ENCODE data around the gene LRRIQ1.
"Not testable (repeated sequence)": the region's sequence is repeated elsewhere in the genome, so short reads cannot be mapped to it uniquely, and the experiment has no call there.

Gene LRRIQ1
- 0 to 0.12 (median 0) reads per million in 9 experiments for total RNA-seq

DNA sequence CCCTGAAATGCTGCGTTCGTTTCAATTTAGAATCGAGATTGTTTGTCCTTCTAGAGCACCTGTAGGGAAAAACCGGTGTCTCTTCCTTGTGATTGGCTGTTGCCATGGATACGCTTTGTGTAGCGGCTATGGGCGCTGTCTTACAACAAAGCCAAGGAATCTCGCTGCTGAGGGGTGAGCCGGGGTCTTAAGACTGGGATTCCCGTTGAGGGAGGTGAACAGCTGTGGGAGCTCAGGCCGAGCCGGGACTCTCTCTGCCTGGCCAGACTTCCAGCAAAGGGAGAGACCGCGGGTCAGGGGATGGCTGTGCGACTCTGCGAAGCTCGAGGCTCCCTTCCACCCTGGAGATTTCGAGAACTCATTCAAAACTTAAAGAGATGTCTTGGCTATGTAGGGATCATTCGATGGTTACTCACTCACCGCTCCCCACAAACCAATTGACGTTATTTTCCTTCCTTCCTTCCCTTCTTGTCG is at the start of gene LRRIQ1, which contains the start of gene TSPAN19:
Gene LRRIQ1 (plus strand): TSS at position 118 of the 474 bp plus-strand sequence. CDS start 1,826 bp downstream, outside the sequence.
Gene TSPAN19 (minus strand): TSS at position 44 of the 474 bp plus-strand sequence. CDS start 6,331 bp downstream, outside the sequence.
- H3K4me1 Mint-ChIP-seq (ENCODE audit: low read depth in 2 of 2) = no peaks in the 10 kb centered on the region
- H3K27me3 Mint-ChIP-seq = no peaks in the 10 kb centered on the region
- H3K4me3 Mint-ChIP-seq = peak within 1 kb of the TSS; percentile 21 to 55
- no peaks in the 10 kb centered on the region for H3K36me3 Mint-ChIP-seq (ENCODE audit: insufficient read depth)
- peaks cover 0 to 4% of the 10 kb centered on the region in 2 donors for H3K9me3 Mint-ChIP-seq
- ATAC-seq (replicated peaks) (peak; percentile 14), DNase-seq (no peak)
- no peak within 1 kb of the TSS for H3K27ac Mint-ChIP-seq

- ATAC-seq (replicated peaks) = no peak
- H3K27me3 Mint-ChIP-seq = no peaks in the 10 kb centered on the region
- no peak overlapping the region for H3K4me3 Mint-ChIP-seq
Measured at GRCh38 chr12:84986586-84986985, 49.6 kb upstream of the LRRIQ1 start.

DNA sequence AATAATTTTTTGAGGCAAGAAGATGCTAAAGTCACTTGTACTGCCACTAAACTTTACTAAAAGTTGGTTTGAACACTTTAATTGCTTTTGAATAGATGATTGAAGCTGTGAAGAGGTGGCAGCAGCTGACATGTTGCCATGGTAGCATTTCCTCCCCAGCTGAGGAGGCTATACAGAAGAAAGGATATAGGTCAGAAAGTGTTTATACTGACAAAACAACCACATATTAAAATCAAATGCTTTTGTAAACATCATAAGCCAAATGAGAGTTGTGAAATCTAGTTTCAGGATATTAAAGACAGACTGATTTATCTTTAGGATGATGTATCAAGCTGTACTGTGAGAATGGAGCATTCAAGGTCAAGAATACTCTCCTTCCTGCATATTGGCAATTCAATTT is 41.7 kb upstream of the LRRIQ1 start:
- H3K4me1 Mint-ChIP-seq (ENCODE audit: low read depth in 2 of 2) = no peaks in the 10 kb centered on the region
- no peaks in the 10 kb centered on the region for H3K36me3 Mint-ChIP-seq (ENCODE audit: insufficient read depth)
- H3K27me3 Mint-ChIP-seq = no peaks in the 10 kb centered on the region
- DNase-seq (no peak), ATAC-seq (replicated peaks) (peak; percentile 69)
- H3K9me3 Mint-ChIP-seq = peaks cover 4 to 7% of the 10 kb centered on the region in 2 donors
- peak overlapping the region in 1 of 2 donors; percentile 2 for H3K27ac Mint-ChIP-seq
- H3K4me3 Mint-ChIP-seq = no peak overlapping the region

More at GRCh38 chr12:84986586-84986985, 49.6 kb upstream of the LRRIQ1 start:
- Mint-ChIP-seq H3K27ac (no peak overlapping the region), H3K9me3 (peaks cover 0 to 2% of the 10 kb centered on the region in 2 donors), H3K36me3 (ENCODE audit: insufficient read depth) (no peaks in the 10 kb centered on the region), H3K4me1 (ENCODE audit: low read depth in 2 of 2) (no peaks in the 10 kb centered on the region)
- DNase-seq = no peak

DNA sequence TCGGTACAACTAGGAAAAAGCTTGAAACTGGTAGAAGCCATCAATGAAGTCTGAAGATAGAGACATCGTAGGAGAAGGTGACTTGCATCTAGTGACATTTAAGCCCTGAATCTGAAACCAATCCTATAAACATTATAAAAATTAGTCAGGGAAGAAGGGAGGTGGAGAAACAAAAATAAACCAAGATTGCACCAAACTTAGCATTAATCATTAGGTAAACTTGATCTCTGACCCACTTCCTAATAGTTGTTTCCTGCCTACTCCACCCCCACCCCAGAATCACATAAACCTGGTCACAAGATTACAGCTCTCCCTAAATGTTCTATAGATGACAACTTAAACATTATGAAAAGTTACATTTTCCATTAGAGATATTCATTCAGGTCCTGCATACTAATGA is 40.5 kb upstream of the LRRIQ1 start:
- Mint-ChIP-seq H3K27me3 (no peaks in the 10 kb centered on the region), H3K27ac (no peak overlapping the region), H3K36me3 (ENCODE audit: insufficient read depth) (no peaks in the 10 kb centered on the region), H3K4me3 (no peak overlapping the region), H3K4me1 (ENCODE audit: low read depth in 2 of 2) (no peaks in the 10 kb centered on the region), H3K9me3 (peaks cover 4 to 7% of the 10 kb centered on the region in 2 donors)
- DNase-seq (no peak), ATAC-seq (replicated peaks) (no peak)

GRCh38 chr12:84996759-84997158 is 39.4 kb upstream of the LRRIQ1 start:
- no peaks in the 10 kb centered on the region for H3K4me1 Mint-ChIP-seq (ENCODE audit: low read depth in 2 of 2)
- DNase-seq (no peak), ATAC-seq (replicated peaks) (no peak)
- H3K4me3 Mint-ChIP-seq = no peak overlapping the region
- H3K36me3 Mint-ChIP-seq (ENCODE audit: insufficient read depth) = no peaks in the 10 kb centered on the region
- no peaks in the 10 kb centered on the region for H3K27me3 Mint-ChIP-seq
- H3K27ac Mint-ChIP-seq = no peak overlapping the region
- peaks cover 4 to 7% of the 10 kb centered on the region in 2 donors for H3K9me3 Mint-ChIP-seq

GRCh38 chr12:84998341-84998740 is 37.8 kb upstream of the LRRIQ1 start:
- no peak overlapping the region for H3K4me3 Mint-ChIP-seq
- no peak for DNase-seq
- ATAC-seq (replicated peaks) = no peak
- peaks cover 4 to 7% of the 10 kb centered on the region in 2 donors for H3K9me3 Mint-ChIP-seq
- H3K27me3 Mint-ChIP-seq = no peaks in the 10 kb centered on the region
- H3K27ac Mint-ChIP-seq = no peak overlapping the region
- H3K4me1 Mint-ChIP-seq (ENCODE audit: low read depth in 2 of 2) = no peaks in the 10 kb centered on the region
- H3K36me3 Mint-ChIP-seq (ENCODE audit: insufficient read depth) = no peaks in the 10 kb centered on the region

- Mint-ChIP-seq H3K4me1 (ENCODE audit: low read depth in 2 of 2) (no peaks in the 10 kb centered on the region), H3K27ac (no peak overlapping the region), H3K4me3 (no peak overlapping the region), H3K9me3 (peaks cover 2 to 10% of the 10 kb centered on the region in 2 donors), H3K36me3 (ENCODE audit: insufficient read depth) (no peaks in the 10 kb centered on the region), H3K27me3 (no peaks in the 10 kb centered on the region)
- no peak for ATAC-seq (replicated peaks)
- DNase-seq = no peak
Measured at GRCh38 chr12:85000729-85001128, 35.4 kb upstream of the LRRIQ1 start.

DNA sequence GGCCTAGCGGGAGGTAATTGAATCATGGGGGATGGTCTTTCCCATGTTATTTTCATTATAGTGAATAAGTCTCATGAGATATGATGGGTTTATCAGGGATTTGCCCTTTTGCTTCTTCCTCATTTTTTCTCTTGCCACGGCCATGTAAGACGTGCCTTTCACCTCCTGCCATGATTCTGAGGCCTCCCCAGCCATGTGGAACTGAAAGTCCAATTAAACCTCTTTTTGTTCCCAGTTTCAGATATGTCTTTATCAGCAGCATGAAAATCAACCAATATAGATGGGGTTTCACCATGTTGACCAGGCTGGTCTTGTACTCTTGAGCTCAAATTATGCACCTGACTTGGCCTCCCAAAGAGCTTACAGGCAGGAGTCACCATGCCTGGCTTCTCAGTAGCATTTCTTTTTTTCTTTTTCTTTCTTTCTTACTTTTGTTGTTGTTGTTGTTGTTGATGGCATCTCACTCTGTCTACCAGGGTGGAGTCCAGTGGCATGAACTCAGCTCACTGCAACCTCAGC is 33.3 kb upstream of the LRRIQ1 start:
- DNase-seq (no peak), ATAC-seq (replicated peaks) (no peak)
- Mint-ChIP-seq H3K36me3 (ENCODE audit: insufficient read depth) (no peaks in the 10 kb centered on the region), H3K4me1 (ENCODE audit: low read depth in 2 of 2) (no peaks in the 10 kb centered on the region), H3K4me3 (no peak overlapping the region), H3K27ac (no peak overlapping the region), H3K27me3 (no peaks in the 10 kb centered on the region), H3K9me3 (peaks cover 9 to 10% of the 10 kb centered on the region in 2 donors)

DNA sequence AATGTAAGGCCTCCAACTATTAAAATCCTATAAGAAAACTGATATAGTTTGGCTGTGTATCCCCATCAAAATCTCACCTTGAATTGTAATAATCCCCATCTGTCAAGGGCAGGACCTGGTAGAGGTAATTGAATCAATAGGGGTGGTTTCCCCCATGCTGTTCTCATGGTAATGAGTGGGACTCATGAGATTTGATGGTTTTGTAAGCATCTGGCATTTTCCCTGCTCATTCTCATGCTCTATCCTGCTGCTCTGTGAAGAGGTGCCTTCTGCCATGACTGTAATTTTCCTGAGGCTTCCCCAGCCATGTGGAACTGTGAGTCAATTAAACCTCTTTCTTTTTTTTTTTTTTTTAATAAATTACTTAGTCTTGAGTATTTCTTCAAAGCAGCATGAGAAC is 31.9 kb upstream of the LRRIQ1 start:
- Mint-ChIP-seq H3K4me3 (no peak overlapping the region), H3K27ac (no peak overlapping the region), H3K9me3 (peaks cover 7 to 10% of the 10 kb centered on the region in 2 donors), H3K36me3 (ENCODE audit: insufficient read depth) (no peaks in the 10 kb centered on the region), H3K4me1 (ENCODE audit: low read depth in 2 of 2) (no peaks in the 10 kb centered on the region), H3K27me3 (no peaks in the 10 kb centered on the region)
- no peak for DNase-seq
- ATAC-seq (replicated peaks) = no peak

- not testable (repeated sequence) for H3K9me3 Mint-ChIP-seq; H3K27me3 Mint-ChIP-seq; H3K4me1 Mint-ChIP-seq (ENCODE audit: low read depth in 2 of 2); H3K4me3 Mint-ChIP-seq; ATAC-seq (replicated peaks); DNase-seq; H3K36me3 Mint-ChIP-seq (ENCODE audit: insufficient read depth); H3K27ac Mint-ChIP-seq
Measured at GRCh38 chr12:85005047-85005446, 31.1 kb upstream of the LRRIQ1 start.

GRCh38 chr12:85005615-85006014 is 30.5 kb upstream of the LRRIQ1 start:
- Mint-ChIP-seq H3K4me1 (ENCODE audit: low read depth in 2 of 2) (no peaks in the 10 kb centered on the region), H3K9me3 (peaks cover 7 to 10% of the 10 kb centered on the region in 2 donors), H3K27ac (no peak overlapping the region), H3K4me3 (no peak overlapping the region), H3K27me3 (no peaks in the 10 kb centered on the region), H3K36me3 (ENCODE audit: insufficient read depth) (no peaks in the 10 kb centered on the region)
- ATAC-seq (replicated peaks) = peak; percentile 31
- DNase-seq = no peak

DNA sequence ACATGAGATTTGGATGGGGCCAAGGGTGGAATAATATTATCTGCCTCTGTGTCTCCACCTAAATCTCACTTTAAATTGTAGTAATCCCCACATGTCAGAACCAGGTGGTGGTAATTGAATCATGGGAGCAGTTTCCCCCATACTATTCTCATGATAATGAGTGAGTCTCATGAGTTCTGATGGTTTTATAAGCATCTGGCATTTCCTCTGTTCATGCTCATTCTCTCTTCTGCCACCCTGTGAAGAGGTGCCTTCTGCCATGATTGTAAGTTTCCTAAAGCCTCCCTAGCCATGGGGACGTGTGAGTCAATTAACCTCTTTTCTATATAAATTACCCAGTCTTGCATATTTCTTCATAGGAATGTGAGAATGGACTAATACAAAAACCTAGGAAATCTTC is 29.9 kb upstream of the LRRIQ1 start:
- Mint-ChIP-seq H3K27me3 (no peaks in the 10 kb centered on the region), H3K36me3 (ENCODE audit: insufficient read depth) (no peaks in the 10 kb centered on the region), H3K9me3 (peaks cover 7 to 10% of the 10 kb centered on the region in 2 donors), H3K27ac (no peak overlapping the region), H3K4me1 (ENCODE audit: low read depth in 2 of 2) (no peaks in the 10 kb centered on the region), H3K4me3 (no peak overlapping the region)
- DNase-seq (no peak), ATAC-seq (replicated peaks) (no peak)

GRCh38 chr12:85007836-85008235 is 28.3 kb upstream of the LRRIQ1 start:
- Mint-ChIP-seq H3K4me1 (ENCODE audit: low read depth in 2 of 2) (no peaks in the 10 kb centered on the region), H3K4me3 (no peak overlapping the region), H3K27ac (no peak overlapping the region), H3K27me3 (no peaks in the 10 kb centered on the region), H3K36me3 (ENCODE audit: insufficient read depth) (no peaks in the 10 kb centered on the region), H3K9me3 (peaks cover 7 to 10% of the 10 kb centered on the region in 2 donors)
- no peak for DNase-seq
- no peak for ATAC-seq (replicated peaks)

DNA sequence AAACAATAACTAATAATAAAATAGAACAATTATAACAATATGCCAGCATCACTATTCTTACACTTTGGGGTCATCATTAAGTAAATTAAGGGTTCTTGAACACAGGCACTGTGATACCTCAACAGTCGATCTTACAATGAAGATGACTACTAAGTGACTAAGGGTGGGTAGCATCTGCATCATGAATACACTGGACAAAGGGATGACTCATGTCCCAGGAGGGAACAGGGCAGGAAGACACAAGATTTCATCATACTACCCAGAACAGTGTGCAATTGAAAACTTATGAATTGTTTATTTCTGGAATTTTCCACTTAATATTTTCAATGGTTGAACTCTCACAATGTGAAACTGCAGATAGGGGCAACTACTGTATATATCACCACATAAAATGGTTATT is 19.7 kb upstream of the LRRIQ1 start:
- DNase-seq (no peak), ATAC-seq (replicated peaks) (no peak)
- Mint-ChIP-seq H3K4me1 (ENCODE audit: low read depth in 2 of 2) (no peaks in the 10 kb centered on the region), H3K36me3 (ENCODE audit: insufficient read depth) (no peaks in the 10 kb centered on the region), H3K27me3 (no peaks in the 10 kb centered on the region), H3K27ac (no peak overlapping the region), H3K9me3 (no peaks in the 10 kb centered on the region), H3K4me3 (no peak overlapping the region)
